SU-DHL-6 (cell line): ENCODE results near the gene OXLD1.

Experiments
- H2AFZ ChIP-seq: fragments of 200-600 bp; sonication (generic); 2 replicates; pipeline ENCODE4 v1.6.1; 2014; ENCODE audit warnings: low read depth, mild to moderate bottlenecking, moderate library complexity, mixed read lengths, antibody characterized with exemption, low read length; ENCODE audit not compliant: severe bottlenecking
- H3F3A ChIP-seq: fragments of 200-600 bp; shearing (Covaris generic); 2 replicates; pipeline ENCODE4 v1.6.0; 2016; ENCODE audit warnings: antibody characterized with exemption, mild to moderate bottlenecking; ENCODE audit not compliant: insufficient read depth
- H3K27ac ChIP-seq: fragments of 200-600 bp; sonication (generic); 2 replicates; pipeline ENCODE4 v1.5.1; 2016; ENCODE audit warnings: low read depth, mild to moderate bottlenecking, low read length, moderate library complexity, mixed read lengths
- H3K27me3 ChIP-seq: fragments of 200-600 bp; sonication (generic), shearing (Covaris generic); 2 replicates; pipeline ENCODE4 v1.6.0; 2014; ENCODE audit warnings: mild to moderate bottlenecking, low read length
- H3K36me3 ChIP-seq: fragments of 200-600 bp; sonication (generic); 2 replicates; pipeline ENCODE4 v1.6.1; 2014; ENCODE audit warnings: mild to moderate bottlenecking, low read length, mixed read lengths
- H3K4me2 ChIP-seq: fragments of 300-600, 200-600 bp; shearing (Covaris generic), sonication (generic); 2 replicates; pipeline ENCODE4 v1.6.0; 2014; ENCODE audit warnings: low read length, low read depth, mild to moderate bottlenecking; ENCODE audit not compliant: poor library complexity, severe bottlenecking
- H3K4me3 ChIP-seq: fragments of 200-600 bp; sonication (generic); 2 replicates; pipeline ENCODE4 v1.5.1; 2014; ENCODE audit warnings: antibody characterized with exemption, low read length, mild to moderate bottlenecking, mixed read lengths; ENCODE audit not compliant: insufficient read depth, poor library complexity, severe bottlenecking
- H3K79me2 ChIP-seq: fragments of 200-600 bp; sonication (generic); 2 replicates; pipeline ENCODE4 v1.6.1; 2014; ENCODE audit warnings: mild to moderate bottlenecking, low read length, moderate library complexity; ENCODE audit not compliant: insufficient read depth
- H3K9ac ChIP-seq: fragments of 200-600 bp; sonication (generic); 2 replicates; pipeline ENCODE4 v1.7.0; 2014; ENCODE audit warnings: mild to moderate bottlenecking, low read length
- H3K9me2 ChIP-seq: fragments of 200-600 bp; sonication (generic); replicated peaks from 2 replicates; pipeline ENCODE4 v1.6.1; 2014; ENCODE audit warnings: low read length; ENCODE audit not compliant: insufficient read depth
- H3K9me3 ChIP-seq: fragments of 200-600 bp; sonication (generic); 2 replicates; pipeline ENCODE4 v1.6.1; 2014; ENCODE audit warnings: low read length, mixed read lengths; ENCODE audit not compliant: insufficient read depth
- H4K20me1 ChIP-seq: fragments of 200-600 bp; sonication (generic); 2 replicates; pipeline ENCODE4 v1.6.1; 2014; ENCODE audit warnings: low read depth, mild to moderate bottlenecking, antibody characterized with exemption, low read length, moderate library complexity, mixed read lengths
- CTCF ChIP-seq: fragments of 200-600 bp; sonication (generic); IDR thresholded peaks from one replicate; pipeline ENCODE4 v1.5.1; 2017; ENCODE audit warnings: antibody characterized with exemption, mild to moderate bottlenecking, low read length, moderate library complexity; ENCODE audit not compliant: insufficient read depth, poor library complexity, severe bottlenecking
- EZH2phosphoT487 ChIP-seq: fragments of 200-600 bp; sonication (generic), shearing (Covaris generic); conservative IDR thresholded peaks from 2 replicates; pipeline ENCODE4 v1.6.1; 2018; ENCODE audit warnings: mild to moderate bottlenecking, antibody characterized with exemption, low read length, moderate library complexity, mixed read lengths

Gene OXLD1

GRCh38 chr17:81656835-81657234 lies 9.6 kb downstream of the OXLD1 start:
- Histone ChIP-seq H3K4me3 (no peak overlapping the region), H4K20me1 (no peaks in the 10 kb centered on the region), H2AFZ (no peak overlapping the region)

GRCh38 chr17:81656118-81656743 lies 10.2 kb downstream of the OXLD1 start, which contains the start of gene PDE6G:
Gene PDE6G, minus strand, starts transcription at chr17:81656542. Its CDS starts 3,237 bp downstream, at chr17:81653305.
- Histone ChIP-seq H3K79me2 (no peaks in the 10 kb centered on the region), H3F3A (no peaks in the 10 kb centered on the region), H3K36me3 (no peaks in the 10 kb centered on the region), H3K9me3 (no peaks in the 10 kb centered on the region), H3K4me3 (no peak within 1 kb of the TSS), H3K27me3 (no peaks in the 10 kb centered on the region), H3K9me2 (no peaks in the 10 kb centered on the region), H3K4me2 (no peak within 1 kb of the TSS), H4K20me1 (no peaks in the 10 kb centered on the region), H3K27ac (no peak within 1 kb of the TSS), H3K9ac (no peak within 1 kb of the TSS), H2AFZ (no peak within 1 kb of the TSS)
- TF ChIP-seq EZH2phosphoT487 (no peak), CTCF (no peak)

More at GRCh38 chr17:81656835-81657234, 9.6 kb downstream of the OXLD1 start:
- Histone ChIP-seq H3K27ac (no peak overlapping the region), H3K9ac (no peak overlapping the region), H3K79me2 (no peaks in the 10 kb centered on the region), H3K4me2 (no peak overlapping the region), H3K9me2 (no peaks in the 10 kb centered on the region), H3K27me3 (no peaks in the 10 kb centered on the region), H3K9me3 (no peaks in the 10 kb centered on the region), H3K36me3 (no peaks in the 10 kb centered on the region), H3F3A (no peaks in the 10 kb centered on the region)
- TF ChIP-seq EZH2phosphoT487 (no peak), CTCF (no peak)

- Histone ChIP-seq H3K4me3 (no peak overlapping the region), H3K27ac (no peak overlapping the region), H3F3A (no peaks in the 10 kb centered on the region), H3K9me2 (no peaks in the 10 kb centered on the region), H3K9ac (no peak overlapping the region), H3K4me2 (no peak overlapping the region), H3K9me3 (no peaks in the 10 kb centered on the region), H2AFZ (no peak overlapping the region), H3K36me3 (no peaks in the 10 kb centered on the region), H3K79me2 (no peaks in the 10 kb centered on the region), H4K20me1 (no peaks in the 10 kb centered on the region), H3K27me3 (no peaks in the 10 kb centered on the region)
- TF ChIP-seq EZH2phosphoT487 = no peak
- TF ChIP-seq CTCF = no peak
Observed at GRCh38 chr17:81655378-81656117, 10.9 kb downstream of the OXLD1 start.
